Lower leg skin (tissue), 3 donors: ENCODE results near the gene TMEM135.

ENCODE experiments used
- CTCF ChIP-seq, 3 donors: fragments of 450-650 bp; IDR thresholded peaks; one replicate each; pipeline ENCODE4 v1.5.1; 2016; ENCODE audit warnings: antibody characterized with exemption in 3 of 3, mild to moderate bottlenecking in 3 of 3, moderate library complexity in 2 of 3
- POLR2A ChIP-seq, 2 donors: fragments of 450-650 bp; IDR thresholded peaks; one replicate each; pipeline ENCODE4 v1.6.1; 2016 to 2017; ENCODE audit warnings: antibody characterized with exemption in 2 of 2, mild to moderate bottlenecking in 1 of 2, moderate library complexity in 1 of 2

- no peak for TF ChIP-seq CTCF (IDR thresholded peaks at IDR 0.05)
- TF ChIP-seq POLR2A (IDR thresholded peaks at IDR 0.05), result no peak
Measured at GRCh38 chr11:87015645-87016044, 22.1 kb upstream of the TMEM135 start.
